HepG2 (cell line): ENCODE measurements around the gene CXADR. TPM values are rescaled to one million over a fixed set of nuclear protein-coding genes. Genes with fewer than 3 reads are reported as not detected.

ENCODE experiments used
- CENPT ChIP-seq: sonication (generic); formaldehyde crosslinking; IDR thresholded peaks from 2 replicates; pipeline ENCODE4 v1.8.0; 2022; ENCODE audit warnings: low read depth, mild to moderate bottlenecking, moderate library complexity, missing genetic modification reagents
- GABPB1 ChIP-seq: IDR thresholded peaks from 2 replicates; pipeline ENCODE4 v1.6.1; 2016; ENCODE audit warnings: mild to moderate bottlenecking, missing genetic modification reagents, moderate library complexity, missing compliant biosample characterization
- GTF2F1 ChIP-seq: fragments of 150-350 bp; IDR thresholded peaks from 2 replicates; pipeline ENCODE4 v1.6.1; 2014; ENCODE audit warnings: low read length
- ISX ChIP-seq: sonication (generic); formaldehyde crosslinking; conservative IDR thresholded peaks from 2 replicates; pipeline ENCODE4 v1.5.0; 2020; ENCODE audit warnings: missing genetic modification reagents
- NR2F6 ChIP-seq, 2 experiments: IDR thresholded peaks; 2 replicates each; pipeline ENCODE4 v1.6.1; 2016; ENCODE audit warnings: antibody characterized with exemption in 1 of 2, mild to moderate bottlenecking in 1 of 2
- NR3C1 ChIP-seq: sonication (generic); formaldehyde crosslinking; IDR thresholded peaks from 2 replicates; pipeline ENCODE4 v1.4.0; 2020; ENCODE audit warnings: missing genetic modification reagents
- SYNCRIP ChIP-seq: fragments of 200-400 bp; formaldehyde crosslinking; IDR thresholded peaks from 2 replicates; pipeline ENCODE4 v1.6.1; 2018; ENCODE audit warnings: mild to moderate bottlenecking, low read depth, low read length; ENCODE audit not compliant: insufficient read depth
- THYN1 ChIP-seq: sonication (generic); formaldehyde crosslinking; IDR thresholded peaks from 2 replicates; pipeline ENCODE4 v1.8.1; 2023; ENCODE audit warnings: low read depth, mild to moderate bottlenecking, moderate library complexity, missing genetic modification reagents, borderline replicate concordance
- ZBTB1 ChIP-seq: sonication (generic); formaldehyde crosslinking; IDR thresholded peaks from 2 replicates; pipeline ENCODE4 v1.4.0; 2020; ENCODE audit warnings: missing genetic modification reagents, borderline replicate concordance
- polyA plus RNA-seq, 8 experiments: library from polyadenylated mRNA; depleted of rRNA in 3 of 8; stranded (reverse) in 7 of 8; unstranded in 1 of 8; fragments of >200 nt; fragmentation: Illumina TruSeq in 4 of 8; extraction: Trizol in 4 of 8; gene quantifications; 2 replicates each; pipeline versions ENCODE4 v1.2.1 to v1.2.3, GENCODE V29; 2011 to 2016; ENCODE audit warnings: low read depth in 4 of 8, missing spikeins in 1 of 8, mixed read lengths in 1 of 8; ENCODE audit not compliant: insufficient read depth in 1 of 8
- total RNA-seq, 5 experiments: library from RNA; depleted of rRNA; stranded (reverse); fragments of >200 nt; fragmentation: Illumina TruSeq; extraction: Trizol; gene quantifications; 2 replicates each; pipeline ENCODE4 v1.2.3, GENCODE V29; 2016; ENCODE audit warnings: low read depth in 1 of 5
- TF ChIP-seq, protein P1 (sequence below): sonication (generic); formaldehyde crosslinking; IDR thresholded peaks from 2 replicates; pipeline ENCODE4 v1.5.1; 2020; ENCODE audit warnings: mild to moderate bottlenecking, moderate library complexity, missing genetic modification reagents
- TF ChIP-seq, protein P2 (sequence below): IDR thresholded peaks from 2 replicates; pipeline ENCODE4 v1.6.1; 2016; ENCODE audit warnings: missing genetic modification reagents, missing compliant biosample characterization
- TF ChIP-seq, protein P3 (sequence below): sonication (generic); formaldehyde crosslinking; IDR thresholded peaks from 2 replicates; pipeline ENCODE4 v1.8.0; 2022; ENCODE audit warnings: missing genetic modification reagents, mild to moderate bottlenecking, inconsistent platforms, borderline replicate concordance
- TF ChIP-seq, protein P4 (sequence below): sonication (generic); formaldehyde crosslinking; IDR thresholded peaks from 2 replicates; pipeline ENCODE4 v1.4.0; 2020; ENCODE audit warnings: low read depth, missing genetic modification reagents
- TF ChIP-seq, protein P5 (sequence below): sonication (generic); formaldehyde crosslinking; IDR thresholded peaks from 2 replicates; pipeline ENCODE4 v1.4.0; 2020; ENCODE audit warnings: missing genetic modification reagents, borderline replicate concordance
- TF ChIP-seq, protein P6 (sequence below): sonication (generic); formaldehyde crosslinking; IDR thresholded peaks from 2 replicates; pipeline ENCODE4 v1.5.0; 2020; ENCODE audit warnings: missing genetic modification reagents, mild to moderate bottlenecking, borderline replicate concordance

Gene CXADR
- total and polyA plus RNA-seq, 2 of the 13 experiments (the other 11 are each of a cell fraction or from before 2014, with no cell fraction given), result 86.8 to 110 TPM

DNA sequence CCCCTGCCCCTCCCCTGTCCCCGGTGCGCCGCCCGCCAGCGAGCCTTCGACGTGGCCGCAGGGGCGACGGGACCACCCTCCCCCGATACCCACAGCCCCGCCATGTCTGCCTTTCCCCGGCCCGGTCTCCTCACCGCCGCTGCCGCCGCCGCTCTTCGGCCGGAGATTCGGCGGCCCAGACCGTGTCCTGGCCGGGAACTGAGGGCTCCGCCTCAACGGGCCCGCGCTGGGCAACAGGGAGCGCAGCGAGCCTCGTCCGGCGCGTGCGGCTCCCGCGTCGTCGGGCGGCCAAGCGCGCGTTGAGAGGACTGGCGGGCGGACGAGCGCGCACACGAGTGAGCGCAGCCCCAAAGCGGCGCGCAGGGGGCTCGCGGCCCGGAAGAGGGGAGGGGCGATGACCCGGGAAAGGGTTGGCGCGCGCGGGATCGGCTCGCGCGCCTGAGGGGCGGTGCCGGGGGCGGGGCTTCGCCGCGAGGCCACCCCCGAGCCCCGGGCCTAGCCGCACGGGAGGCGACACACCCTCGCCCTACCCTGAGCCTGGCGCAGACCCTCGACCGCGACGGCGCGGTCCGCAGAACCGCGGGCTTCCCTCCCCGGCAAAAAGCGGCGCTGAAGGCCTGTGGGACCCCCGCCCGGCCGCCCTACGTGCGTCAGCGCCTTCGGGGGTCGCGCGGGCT lies 99.9 kb downstream of the CXADR start, which contains the start of gene BTG3 (continued):
- TF ChIP-seq, protein P1, sequence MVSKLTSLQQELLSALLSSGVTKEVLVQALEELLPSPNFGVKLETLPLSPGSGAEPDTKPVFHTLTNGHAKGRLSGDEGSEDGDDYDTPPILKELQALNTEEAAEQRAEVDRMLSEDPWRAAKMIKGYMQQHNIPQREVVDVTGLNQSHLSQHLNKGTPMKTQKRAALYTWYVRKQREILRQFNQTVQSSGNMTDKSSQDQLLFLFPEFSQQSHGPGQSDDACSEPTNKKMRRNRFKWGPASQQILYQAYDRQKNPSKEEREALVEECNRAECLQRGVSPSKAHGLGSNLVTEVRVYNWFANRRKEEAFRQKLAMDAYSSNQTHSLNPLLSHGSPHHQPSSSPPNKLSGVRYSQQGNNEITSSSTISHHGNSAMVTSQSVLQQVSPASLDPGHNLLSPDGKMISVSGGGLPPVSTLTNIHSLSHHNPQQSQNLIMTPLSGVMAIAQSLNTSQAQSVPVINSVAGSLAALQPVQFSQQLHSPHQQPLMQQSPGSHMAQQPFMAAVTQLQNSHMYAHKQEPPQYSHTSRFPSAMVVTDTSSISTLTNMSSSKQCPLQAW, result no peak
- TF ChIP-seq THYN1 (CRISPR knock-in tag), result no peak
- TF ChIP-seq, protein P2, sequence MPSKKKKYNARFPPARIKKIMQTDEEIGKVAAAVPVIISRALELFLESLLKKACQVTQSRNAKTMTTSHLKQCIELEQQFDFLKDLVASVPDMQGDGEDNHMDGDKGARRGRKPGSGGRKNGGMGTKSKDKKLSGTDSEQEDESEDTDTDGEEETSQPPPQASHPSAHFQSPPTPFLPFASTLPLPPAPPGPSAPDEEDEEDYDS (CRISPR knock-in tag), result peak; percentile 38; the same call in 1 of the 2 replicates
- TF ChIP-seq, protein P3, sequence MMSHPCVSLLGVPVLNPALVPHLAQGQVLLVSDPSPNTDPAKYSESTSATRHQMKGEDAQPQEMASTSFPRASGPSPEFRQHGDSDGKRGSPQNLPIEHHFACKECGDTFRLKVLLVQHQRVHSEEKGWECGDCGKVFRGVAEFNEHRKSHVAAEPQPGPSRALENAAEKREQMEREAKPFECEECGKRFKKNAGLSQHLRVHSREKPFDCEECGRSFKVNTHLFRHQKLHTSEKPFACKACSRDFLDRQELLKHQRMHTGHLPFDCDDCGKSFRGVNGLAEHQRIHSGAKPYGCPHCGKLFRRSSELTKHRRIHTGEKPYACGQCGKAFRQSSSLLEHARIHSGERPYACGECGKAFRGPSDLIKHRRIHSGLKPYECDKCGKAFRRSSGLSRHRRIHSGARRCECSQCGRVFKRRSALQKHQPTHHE, result no peak
- TF ChIP-seq NR2F6 (IDR thresholded peaks at IDR 0.05), result no peak
- TF ChIP-seq NR2F6 (CRISPR knock-in tag; IDR thresholded peaks at IDR 0.05), result no peak
- peak; percentile 70; the same call in 1 of the 2 replicates for TF ChIP-seq GABPB1 (CRISPR knock-in tag)
- TF ChIP-seq, protein P4, sequence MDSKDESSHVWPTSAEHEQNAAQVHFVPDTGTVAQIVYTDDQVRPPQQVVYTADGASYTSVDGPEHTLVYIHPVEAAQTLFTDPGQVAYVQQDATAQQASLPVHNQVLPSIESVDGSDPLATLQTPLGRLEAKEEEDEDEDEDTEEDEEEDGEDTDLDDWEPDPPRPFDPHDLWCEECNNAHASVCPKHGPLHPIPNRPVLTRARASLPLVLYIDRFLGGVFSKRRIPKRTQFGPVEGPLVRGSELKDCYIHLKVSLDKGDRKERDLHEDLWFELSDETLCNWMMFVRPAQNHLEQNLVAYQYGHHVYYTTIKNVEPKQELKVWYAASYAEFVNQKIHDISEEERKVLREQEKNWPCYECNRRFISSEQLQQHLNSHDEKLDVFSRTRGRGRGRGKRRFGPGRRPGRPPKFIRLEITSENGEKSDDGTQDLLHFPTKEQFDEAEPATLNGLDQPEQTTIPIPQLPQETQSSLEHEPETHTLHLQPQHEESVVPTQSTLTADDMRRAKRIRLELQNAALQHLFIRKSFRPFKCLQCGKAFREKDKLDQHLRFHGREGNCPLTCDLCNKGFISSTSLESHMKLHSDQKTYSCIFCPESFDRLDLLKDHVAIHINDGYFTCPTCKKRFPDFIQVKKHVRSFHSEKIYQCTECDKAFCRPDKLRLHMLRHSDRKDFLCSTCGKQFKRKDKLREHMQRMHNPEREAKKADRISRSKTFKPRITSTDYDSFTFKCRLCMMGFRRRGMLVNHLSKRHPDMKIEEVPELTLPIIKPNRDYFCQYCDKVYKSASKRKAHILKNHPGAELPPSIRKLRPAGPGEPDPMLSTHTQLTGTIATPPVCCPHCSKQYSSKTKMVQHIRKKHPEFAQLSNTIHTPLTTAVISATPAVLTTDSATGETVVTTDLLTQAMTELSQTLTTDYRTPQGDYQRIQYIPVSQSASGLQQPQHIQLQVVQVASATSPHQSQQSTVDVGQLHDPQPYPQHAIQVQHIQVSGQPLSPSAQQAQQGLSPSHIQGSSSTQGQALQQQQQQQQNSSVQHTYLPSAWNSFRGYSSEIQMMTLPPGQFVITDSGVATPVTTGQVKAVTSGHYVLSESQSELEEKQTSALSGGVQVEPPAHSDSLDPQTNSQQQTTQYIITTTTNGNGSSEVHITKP (CRISPR knock-in tag), result no peak
- TF ChIP-seq, protein P5, sequence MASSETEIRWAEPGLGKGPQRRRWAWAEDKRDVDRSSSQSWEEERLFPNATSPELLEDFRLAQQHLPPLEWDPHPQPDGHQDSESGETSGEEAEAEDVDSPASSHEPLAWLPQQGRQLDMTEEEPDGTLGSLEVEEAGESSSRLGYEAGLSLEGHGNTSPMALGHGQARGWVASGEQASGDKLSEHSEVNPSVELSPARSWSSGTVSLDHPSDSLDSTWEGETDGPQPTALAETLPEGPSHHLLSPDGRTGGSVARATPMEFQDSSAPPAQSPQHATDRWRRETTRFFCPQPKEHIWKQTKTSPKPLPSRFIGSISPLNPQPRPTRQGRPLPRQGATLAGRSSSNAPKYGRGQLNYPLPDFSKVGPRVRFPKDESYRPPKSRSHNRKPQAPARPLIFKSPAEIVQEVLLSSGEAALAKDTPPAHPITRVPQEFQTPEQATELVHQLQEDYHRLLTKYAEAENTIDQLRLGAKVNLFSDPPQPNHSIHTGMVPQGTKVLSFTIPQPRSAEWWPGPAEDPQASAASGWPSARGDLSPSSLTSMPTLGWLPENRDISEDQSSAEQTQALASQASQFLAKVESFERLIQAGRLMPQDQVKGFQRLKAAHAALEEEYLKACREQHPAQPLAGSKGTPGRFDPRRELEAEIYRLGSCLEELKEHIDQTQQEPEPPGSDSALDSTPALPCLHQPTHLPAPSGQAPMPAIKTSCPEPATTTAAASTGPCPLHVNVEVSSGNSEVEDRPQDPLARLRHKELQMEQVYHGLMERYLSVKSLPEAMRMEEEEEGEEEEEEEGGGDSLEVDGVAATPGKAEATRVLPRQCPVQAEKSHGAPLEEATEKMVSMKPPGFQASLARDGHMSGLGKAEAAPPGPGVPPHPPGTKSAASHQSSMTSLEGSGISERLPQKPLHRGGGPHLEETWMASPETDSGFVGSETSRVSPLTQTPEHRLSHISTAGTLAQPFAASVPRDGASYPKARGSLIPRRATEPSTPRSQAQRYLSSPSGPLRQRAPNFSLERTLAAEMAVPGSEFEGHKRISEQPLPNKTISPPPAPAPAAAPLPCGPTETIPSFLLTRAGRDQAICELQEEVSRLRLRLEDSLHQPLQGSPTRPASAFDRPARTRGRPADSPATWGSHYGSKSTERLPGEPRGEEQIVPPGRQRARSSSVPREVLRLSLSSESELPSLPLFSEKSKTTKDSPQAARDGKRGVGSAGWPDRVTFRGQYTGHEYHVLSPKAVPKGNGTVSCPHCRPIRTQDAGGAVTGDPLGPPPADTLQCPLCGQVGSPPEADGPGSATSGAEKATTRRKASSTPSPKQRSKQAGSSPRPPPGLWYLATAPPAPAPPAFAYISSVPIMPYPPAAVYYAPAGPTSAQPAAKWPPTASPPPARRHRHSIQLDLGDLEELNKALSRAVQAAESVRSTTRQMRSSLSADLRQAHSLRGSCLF (CRISPR knock-in tag), result no peak
- 0 out of 2 replicates have a peak, but pooled peaks have one; percentile 43 for TF ChIP-seq ZBTB1 (CRISPR knock-in tag)
- no peak; the same call in 1 of the 2 replicates for TF ChIP-seq CENPT (CRISPR knock-in tag)
- TF ChIP-seq GTF2F1, result no peak
- TF ChIP-seq, protein P6, sequence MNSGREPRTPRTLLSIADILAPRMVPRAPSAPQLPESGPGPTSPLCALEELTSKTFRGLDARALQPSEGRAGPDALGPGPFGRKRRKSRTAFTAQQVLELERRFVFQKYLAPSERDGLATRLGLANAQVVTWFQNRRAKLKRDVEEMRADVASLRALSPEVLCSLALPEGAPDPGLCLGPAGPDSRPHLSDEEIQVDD (CRISPR knock-in tag), result peak; percentile 71; the same call in 1 of the 2 replicates
- no peak for TF ChIP-seq NR3C1 (CRISPR knock-in tag)
- no peak for TF ChIP-seq SYNCRIP
- TF ChIP-seq ISX (CRISPR knock-in tag), result 0 out of 2 replicates have a peak, but pooled peaks have one; percentile 52
